ENCODE measurements around the gene FILIP1L. TPM values are rescaled to one million over a fixed set of nuclear protein-coding genes. Genes with fewer than 3 reads are reported as not detected.

Gene FILIP1L
- total RNA-seq, 2 experiments from 2014 or later: not detected

DNA sequence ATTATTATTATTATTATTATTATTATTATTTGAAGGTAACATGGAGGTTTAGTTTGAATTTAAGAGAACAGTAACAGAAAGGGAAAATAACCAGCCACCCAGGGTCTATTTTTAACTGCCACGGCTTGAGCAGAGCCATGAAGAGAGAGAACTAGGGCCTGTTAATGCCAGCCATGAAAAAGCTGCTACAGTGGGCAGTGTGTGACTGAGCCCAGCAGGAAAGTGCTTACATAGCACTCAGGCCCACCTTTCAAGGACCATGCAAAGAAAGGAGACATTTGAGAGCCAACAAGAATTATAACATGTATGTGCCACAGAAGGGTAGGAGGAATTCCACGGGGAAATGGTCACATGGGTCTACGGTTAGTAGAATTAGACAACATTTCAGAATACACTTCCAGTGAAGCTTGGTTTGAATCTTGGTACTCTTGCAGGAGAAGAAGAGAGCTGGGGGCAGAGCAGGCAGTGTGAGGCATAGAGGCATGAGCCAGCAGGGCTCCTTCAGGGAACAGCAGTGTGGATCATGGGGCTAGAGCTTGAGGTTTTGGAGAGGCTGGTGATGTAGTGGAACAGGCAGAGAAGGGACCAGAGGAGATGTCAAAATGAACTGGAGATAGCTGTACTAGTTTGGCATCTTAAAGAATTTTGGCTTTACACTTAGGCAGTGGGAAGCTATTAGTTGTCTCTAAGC, 155.9 kb downstream of the FILIP1L start:
- Histone ChIP-seq H3K79me2 (ENCODE audit: insufficient read depth, low read depth, low read length) (no peaks in the 10 kb centered on the region), H4K20me1 (ENCODE audit: insufficient read depth, low read length) (no peaks in the 10 kb centered on the region), H2AFZ (ENCODE audit: low read length) (no peak overlapping the region), H3K4me3 (ENCODE audit: low read depth, low read length, poor library complexity, severe bottlenecking) (no peak overlapping the region), H3K4me1 (ENCODE audit: insufficient read depth, low read length, poor library complexity, severe bottlenecking) (no peaks in the 10 kb centered on the region), H3K9me3 (ENCODE audit: low read length) (no peaks in the 10 kb centered on the region), H3K27ac (ENCODE audit: low read depth, low read length, poor library complexity, severe bottlenecking) (no peak overlapping the region), H3K9me2 (ENCODE audit: insufficient read depth, low read length) (no peaks in the 10 kb centered on the region), H3K4me2 (ENCODE audit: low read length) (no peak overlapping the region), H3K36me3 (ENCODE audit: insufficient read depth, low read length) (no peaks in the 10 kb centered on the region)
- CTCF ChIA-PET (ENCODE audit: unreplicated experiment): no interaction called here
- intact Hi-C loops (cut with micrococcal nuclease; ENCODE audit: unreplicated experiment): no loop called here
- no peak for DNase-seq (ENCODE audit: low spot score)
- TF ChIP-seq EZH2phosphoT487 (IDR thresholded peaks at IDR 0.05; ENCODE audit: borderline replicate concordance, low read depth, low read length): no peak
- TF ChIP-seq, protein P1, sequence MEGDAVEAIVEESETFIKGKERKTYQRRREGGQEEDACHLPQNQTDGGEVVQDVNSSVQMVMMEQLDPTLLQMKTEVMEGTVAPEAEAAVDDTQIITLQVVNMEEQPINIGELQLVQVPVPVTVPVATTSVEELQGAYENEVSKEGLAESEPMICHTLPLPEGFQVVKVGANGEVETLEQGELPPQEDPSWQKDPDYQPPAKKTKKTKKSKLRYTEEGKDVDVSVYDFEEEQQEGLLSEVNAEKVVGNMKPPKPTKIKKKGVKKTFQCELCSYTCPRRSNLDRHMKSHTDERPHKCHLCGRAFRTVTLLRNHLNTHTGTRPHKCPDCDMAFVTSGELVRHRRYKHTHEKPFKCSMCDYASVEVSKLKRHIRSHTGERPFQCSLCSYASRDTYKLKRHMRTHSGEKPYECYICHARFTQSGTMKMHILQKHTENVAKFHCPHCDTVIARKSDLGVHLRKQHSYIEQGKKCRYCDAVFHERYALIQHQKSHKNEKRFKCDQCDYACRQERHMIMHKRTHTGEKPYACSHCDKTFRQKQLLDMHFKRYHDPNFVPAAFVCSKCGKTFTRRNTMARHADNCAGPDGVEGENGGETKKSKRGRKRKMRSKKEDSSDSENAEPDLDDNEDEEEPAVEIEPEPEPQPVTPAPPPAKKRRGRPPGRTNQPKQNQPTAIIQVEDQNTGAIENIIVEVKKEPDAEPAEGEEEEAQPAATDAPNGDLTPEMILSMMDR (conservative IDR thresholded peaks at IDR 0.05; ENCODE audit: low read length): no peak
- BruUV-seq (replicated peaks): no TSS peak
- POLR2A ChIA-PET: interaction anchor here (0.6 to 0.7 kb wide), 3 partner anchors 15 to 425 kb away, joined by 3 to 11 read pairs (median 4); no protein-coding TSS in a partner anchor

DNA sequence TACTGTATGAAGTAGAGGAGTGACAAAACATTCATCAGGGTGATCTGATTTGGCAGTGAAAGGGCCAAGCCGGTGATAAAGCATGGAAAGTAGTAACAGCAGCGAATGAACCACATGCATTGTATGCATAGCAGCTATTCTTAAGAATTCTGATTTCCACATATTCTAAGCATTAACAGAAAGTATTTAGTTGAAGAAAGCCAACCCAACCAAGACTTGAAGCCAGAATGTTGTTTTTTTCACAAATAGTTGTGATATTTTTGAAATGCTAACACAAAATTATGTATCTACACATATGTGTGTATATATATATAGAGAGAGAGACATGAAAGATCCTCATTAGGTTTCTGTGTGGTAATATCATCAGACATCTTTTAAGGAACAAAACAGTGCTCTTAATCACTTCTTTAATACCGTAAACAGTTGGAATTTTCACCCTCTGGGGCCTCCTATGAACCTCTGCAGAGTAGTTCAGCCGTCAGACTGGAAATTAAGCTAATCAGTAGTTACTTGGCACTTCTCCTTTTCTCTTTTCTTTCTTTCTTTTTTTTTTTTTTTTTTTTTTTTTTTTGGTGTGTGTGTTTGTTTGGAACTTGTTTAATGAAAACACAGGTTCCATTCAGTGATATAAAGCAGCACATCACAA, 157.0 kb downstream of the FILIP1L start:
- H3K4me2 ChIP-seq (ENCODE audit: low read length): no peak overlapping the region
- no peaks in the 10 kb centered on the region for H4K20me1 ChIP-seq (ENCODE audit: insufficient read depth, low read length)
- no peak for TF ChIP-seq EZH2phosphoT487 (IDR thresholded peaks at IDR 0.05; ENCODE audit: borderline replicate concordance, low read depth, low read length)
- TF ChIP-seq, protein P1 (conservative IDR thresholded peaks at IDR 0.05; ENCODE audit: low read length): no peak
- no peak overlapping the region for H3K27ac ChIP-seq (ENCODE audit: low read depth, low read length, poor library complexity, severe bottlenecking)
- H3K9me3 ChIP-seq (ENCODE audit: low read length): no peaks in the 10 kb centered on the region
- H3K9me2 ChIP-seq (ENCODE audit: insufficient read depth, low read length): no peaks in the 10 kb centered on the region
- intact Hi-C loops (cut with micrococcal nuclease; ENCODE audit: unreplicated experiment): no loop called here
- no peak for DNase-seq (ENCODE audit: low spot score)
- H3K36me3 ChIP-seq (ENCODE audit: insufficient read depth, low read length): no peaks in the 10 kb centered on the region
- H3K4me1 ChIP-seq (ENCODE audit: insufficient read depth, low read length, poor library complexity, severe bottlenecking): no peaks in the 10 kb centered on the region
- CTCF ChIA-PET (ENCODE audit: unreplicated experiment): no interaction called here
- no TSS peak for BruUV-seq (replicated peaks)
- POLR2A ChIA-PET: interaction anchor here (0.6 to 0.7 kb wide), 4 partner anchors 12 to 506 kb away, joined by 3 to 11 read pairs (median 7); no protein-coding TSS in a partner anchor
- H3K4me3 ChIP-seq (ENCODE audit: low read depth, low read length, poor library complexity, severe bottlenecking): no peak overlapping the region
- no peak overlapping the region for H2AFZ ChIP-seq (ENCODE audit: low read length)
- no peaks in the 10 kb centered on the region for H3K79me2 ChIP-seq (ENCODE audit: insufficient read depth, low read depth, low read length)
